ENCODE results near the gene CDK2.
"Not testable (repeated sequence)": the region's sequence is repeated elsewhere in the genome, so short reads cannot be mapped to it uniquely, and the experiment has no call there.

The CDK2 gene

GRCh38 chr12:55982319-55982936 is 15.8 kb downstream of the CDK2 start:
- DNase-seq: no peak

- DNase-seq: no peak
Measured at GRCh38 chr12:55983232-55983842, 16.7 kb downstream of the CDK2 start.

GRCh38 chr12:55984861-55985260 is 18.2 kb downstream of the CDK2 start:
- no peak for DNase-seq

- no peak for DNase-seq
Measured at GRCh38 chr12:55985341-55985740, 18.7 kb downstream of the CDK2 start.

- DNase-seq: not testable (repeated sequence)
Measured at GRCh38 chr12:55985976-55986375, 19.3 kb downstream of the CDK2 start.

- no peak for DNase-seq
Measured at GRCh38 chr12:55991110-55991509, 24.5 kb downstream of the CDK2 start.

- DNase-seq: no peak
Measured at GRCh38 chr12:55993230-55993853, 26.7 kb downstream of the CDK2 start.

- no peak for DNase-seq
Measured at GRCh38 chr12:55995366-55995765, 28.7 kb downstream of the CDK2 start.

GRCh38 chr12:55996201-55996714 is 29.6 kb downstream of the CDK2 start:
- DNase-seq: no peak

- DNase-seq: peak; percentile 64
Measured at GRCh38 chr12:55996715-55997534, 30.3 kb downstream of the CDK2 start, which contains the start of gene SUOX. Gene SUOX (plus strand): TSS chr12:55997276. CDS start chr12:56002222, 4,946 bp downstream.

- DNase-seq: no peak
Measured at GRCh38 chr12:55997535-55997859, 30.9 kb downstream of the CDK2 start.

- DNase-seq: not testable (repeated sequence)
Measured at GRCh38 chr12:55999522-55999921, 32.9 kb downstream of the CDK2 start.

GRCh38 chr12:55999999-56000540 is 33.4 kb downstream of the CDK2 start:
- not testable (repeated sequence) for DNase-seq

- no peak for DNase-seq
Measured at GRCh38 chr12:56001487-56002100, 35.0 kb downstream of the CDK2 start.

GRCh38 chr12:56003376-56003775 is 36.7 kb downstream of the CDK2 start:
- DNase-seq: not testable (repeated sequence)

- no peak for DNase-seq
Measured at GRCh38 chr12:56004211-56004610, 37.6 kb downstream of the CDK2 start.

GRCh38 chr12:56007564-56008559 is 41.2 kb downstream of the CDK2 start:
- no peak for DNase-seq

- DNase-seq: no peak
Measured at GRCh38 chr12:56010111-56010570, 43.5 kb downstream of the CDK2 start.

GRCh38 chr12:56011509-56012090 is 45.0 kb downstream of the CDK2 start:
- no peak for DNase-seq

- DNase-seq: no peak
Measured at GRCh38 chr12:56013482-56013881, 46.9 kb downstream of the CDK2 start.

- DNase-seq: no peak
Measured at GRCh38 chr12:56014205-56014604, 47.6 kb downstream of the CDK2 start.
